ENCODE data around the gene DNAH11. TPM values are rescaled to one million over a fixed set of nuclear protein-coding genes. Genes with fewer than 3 reads are reported as not detected.

The DNAH11 gene
- total RNA-seq, 1 donor from 2014 or later, result 1.7 TPM

DNA sequence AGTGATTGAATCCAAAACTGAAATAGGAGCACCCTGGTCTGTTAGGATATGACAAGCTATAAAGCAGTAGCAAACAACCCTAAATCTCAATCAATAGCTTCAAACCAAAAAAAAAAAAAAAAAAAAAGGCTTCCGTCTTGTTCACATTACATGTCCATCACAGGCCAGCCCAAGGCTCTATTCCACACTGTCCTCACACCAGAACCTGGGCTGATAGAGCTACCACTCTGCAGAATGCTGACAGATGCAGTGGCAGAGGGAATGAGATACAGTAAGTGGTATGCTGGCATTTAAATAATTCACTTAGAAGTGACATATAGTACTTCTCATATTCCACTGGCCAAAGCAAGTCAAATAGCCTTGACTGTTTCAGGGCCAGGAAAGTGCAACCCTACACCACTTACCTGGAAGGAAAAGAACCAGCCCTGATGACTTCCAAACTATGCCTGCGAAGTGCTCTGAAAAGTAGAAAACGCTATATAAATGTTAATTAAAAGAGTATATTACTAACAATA is 397.1 kb downstream of the DNAH11 start:
- H3K27me3 ChIP-seq, result no peaks in the 10 kb centered on the region
- TF ChIP-seq POLR2AphosphoS5 (IDR thresholded peaks at IDR 0.05; ENCODE audit: insufficient read depth in 1 of 2, low read depth in 1 of 2) (no peak), POLR2A (IDR thresholded peaks at IDR 0.05) (no peak)
- TF ChIP-seq, protein P1, sequence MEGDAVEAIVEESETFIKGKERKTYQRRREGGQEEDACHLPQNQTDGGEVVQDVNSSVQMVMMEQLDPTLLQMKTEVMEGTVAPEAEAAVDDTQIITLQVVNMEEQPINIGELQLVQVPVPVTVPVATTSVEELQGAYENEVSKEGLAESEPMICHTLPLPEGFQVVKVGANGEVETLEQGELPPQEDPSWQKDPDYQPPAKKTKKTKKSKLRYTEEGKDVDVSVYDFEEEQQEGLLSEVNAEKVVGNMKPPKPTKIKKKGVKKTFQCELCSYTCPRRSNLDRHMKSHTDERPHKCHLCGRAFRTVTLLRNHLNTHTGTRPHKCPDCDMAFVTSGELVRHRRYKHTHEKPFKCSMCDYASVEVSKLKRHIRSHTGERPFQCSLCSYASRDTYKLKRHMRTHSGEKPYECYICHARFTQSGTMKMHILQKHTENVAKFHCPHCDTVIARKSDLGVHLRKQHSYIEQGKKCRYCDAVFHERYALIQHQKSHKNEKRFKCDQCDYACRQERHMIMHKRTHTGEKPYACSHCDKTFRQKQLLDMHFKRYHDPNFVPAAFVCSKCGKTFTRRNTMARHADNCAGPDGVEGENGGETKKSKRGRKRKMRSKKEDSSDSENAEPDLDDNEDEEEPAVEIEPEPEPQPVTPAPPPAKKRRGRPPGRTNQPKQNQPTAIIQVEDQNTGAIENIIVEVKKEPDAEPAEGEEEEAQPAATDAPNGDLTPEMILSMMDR (IDR thresholded peaks at IDR 0.05), result no peak
- H3K36me3 ChIP-seq, result no peaks in the 10 kb centered on the region
- no peak overlapping the region for H3K4me3 ChIP-seq
- no peaks in the 10 kb centered on the region for H3K9me3 ChIP-seq
- intact Hi-C loops (cut with DNase I), result no loop called here
- no peak overlapping the region for H3K27ac ChIP-seq
- H3K4me1 ChIP-seq, result peaks cover 41% of the 10 kb centered on the region
- no peak for DNase-seq (ENCODE audit: extremely low spot score in 2 of 2)

DNA sequence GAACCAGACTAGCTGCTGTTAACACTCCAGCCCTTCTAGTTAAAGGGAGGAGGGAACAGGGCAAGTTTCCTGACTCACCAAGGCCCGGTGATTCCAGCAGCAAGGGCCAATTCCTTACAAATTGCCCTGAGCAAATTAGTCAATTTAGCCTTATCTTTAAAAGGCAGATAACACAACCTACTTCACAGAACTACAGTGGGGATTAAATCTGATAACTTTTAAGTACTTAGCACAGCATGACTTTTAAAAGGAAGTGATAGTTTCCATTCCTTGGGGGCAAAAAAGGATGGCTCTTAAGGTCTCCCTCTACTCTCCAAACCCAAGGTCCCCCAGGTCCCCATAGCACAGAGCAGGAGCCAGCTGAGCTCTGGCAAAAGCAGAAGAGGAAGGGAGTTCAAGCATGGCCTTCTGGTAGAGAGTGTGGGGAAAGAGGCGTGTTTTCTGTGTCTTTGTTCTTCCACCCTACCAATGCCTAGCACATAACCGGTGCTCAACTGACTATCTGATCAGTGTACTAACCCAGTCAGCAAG is 398.8 kb downstream of the DNAH11 start:
- DNase-seq (ENCODE audit: extremely low spot score in 2 of 2), result no peak
- TF ChIP-seq POLR2AphosphoS5 (IDR thresholded peaks at IDR 0.05; ENCODE audit: insufficient read depth in 1 of 2, low read depth in 1 of 2) (no peak), POLR2A (IDR thresholded peaks at IDR 0.05) (no peak)
- intact Hi-C loops (cut with DNase I), result no loop called here
- Histone ChIP-seq H3K9me3 (no peaks in the 10 kb centered on the region), H3K36me3 (no peaks in the 10 kb centered on the region), H3K27ac (no peak overlapping the region), H3K4me3 (no peak overlapping the region), H3K27me3 (no peaks in the 10 kb centered on the region), H3K4me1 (peaks cover 41% of the 10 kb centered on the region)

DNA sequence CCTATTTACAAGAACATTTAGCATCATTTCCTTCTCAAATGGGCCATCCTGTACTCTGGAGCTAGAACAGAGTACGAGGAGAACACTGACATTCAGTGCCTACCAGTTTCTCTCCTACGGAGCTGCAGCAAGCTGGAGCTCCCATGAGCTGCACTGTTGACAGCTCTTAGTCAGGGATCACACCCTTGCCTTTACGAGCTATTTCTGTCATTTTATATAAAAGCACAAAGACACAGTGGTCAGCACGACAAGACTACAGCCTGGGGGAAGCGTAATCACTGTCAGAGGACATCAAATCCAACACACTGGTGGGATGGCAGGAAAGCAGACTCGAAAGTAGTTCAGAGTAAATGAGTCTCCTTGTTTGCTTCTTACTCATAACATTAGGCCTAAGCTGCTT is 400.1 kb downstream of the DNAH11 start:
- TF ChIP-seq POLR2A (IDR thresholded peaks at IDR 0.05), result no peak
- TF ChIP-seq, protein P1 (IDR thresholded peaks at IDR 0.05), result no peak
- TF ChIP-seq POLR2AphosphoS5 (IDR thresholded peaks at IDR 0.05; ENCODE audit: insufficient read depth in 1 of 2, low read depth in 1 of 2), result no peak
- no peaks in the 10 kb centered on the region for H3K27me3 ChIP-seq
- H3K36me3 ChIP-seq, result no peaks in the 10 kb centered on the region
- no peak overlapping the region for H3K27ac ChIP-seq
- H3K9me3 ChIP-seq, result no peaks in the 10 kb centered on the region
- peaks cover 41% of the 10 kb centered on the region for H3K4me1 ChIP-seq
- no peak overlapping the region for H3K4me3 ChIP-seq
- no peak for DNase-seq (ENCODE audit: extremely low spot score in 2 of 2)
- intact Hi-C loops (cut with DNase I), result no loop called here

- intact Hi-C loops (cut with DNase I), result no loop called here
- H3K36me3 ChIP-seq, result no peaks in the 10 kb centered on the region
- peaks cover 41% of the 10 kb centered on the region for H3K4me1 ChIP-seq
- H3K9me3 ChIP-seq, result no peaks in the 10 kb centered on the region
- TF ChIP-seq, protein P1 (IDR thresholded peaks at IDR 0.05), result no peak
- TF ChIP-seq POLR2AphosphoS5 (IDR thresholded peaks at IDR 0.05; ENCODE audit: insufficient read depth in 1 of 2, low read depth in 1 of 2) (no peak), POLR2A (IDR thresholded peaks at IDR 0.05) (no peak)
- H3K27ac ChIP-seq, result no peak overlapping the region
- no peak overlapping the region for H3K4me3 ChIP-seq
- H3K27me3 ChIP-seq, result no peaks in the 10 kb centered on the region
- DNase-seq (ENCODE audit: extremely low spot score in 2 of 2), result no peak
Measured at GRCh38 chr7:21943436-21943835, 400.6 kb downstream of the DNAH11 start.

GRCh38 chr7:21944616-21945453 is 402.0 kb downstream of the DNAH11 start:
- no peaks in the 10 kb centered on the region for H3K27me3 ChIP-seq
- H3K27ac ChIP-seq, result peak overlapping the region; percentile 77
- intact Hi-C loops (cut with DNase I), result no loop called here
- H3K36me3 ChIP-seq, result no peaks in the 10 kb centered on the region
- no peaks in the 10 kb centered on the region for H3K9me3 ChIP-seq
- DNase-seq (ENCODE audit: extremely low spot score in 2 of 2), result no peak
- TF ChIP-seq, protein P1 (IDR thresholded peaks at IDR 0.05), result no peak
- TF ChIP-seq POLR2AphosphoS5 (IDR thresholded peaks at IDR 0.05; ENCODE audit: insufficient read depth in 1 of 2, low read depth in 1 of 2) (no peak), POLR2A (IDR thresholded peaks at IDR 0.05) (no peak)
- peak overlapping the region; percentile 67 to 75 for H3K4me3 ChIP-seq
- H3K4me1 ChIP-seq, result peaks cover 41% of the 10 kb centered on the region

Measured in vagina (tissue), 2 donors.